Breast epithelium (tissue), 3 donors: Measurements from ENCODE around the gene FEN1.

ENCODE experiments used
- POLR2A ChIP-seq: fragments of 450-650 bp; IDR thresholded peaks from one replicate; pipeline ENCODE4 v1.6.1; 2016; ENCODE audit warnings: antibody characterized with exemption, mild to moderate bottlenecking, moderate library complexity
- POLR2AphosphoS5 ChIP-seq, 3 donors: sonication (generic); formaldehyde crosslinking; IDR thresholded peaks; one replicate each; pipeline ENCODE4 v1.6.1; 2017; ENCODE audit warnings: antibody characterized with exemption in 3 of 3
- TF ChIP-seq, protein P1 (sequence below), 3 donors: fragments of 450-650 bp; IDR thresholded peaks; one replicate each; pipeline ENCODE4 v1.5.1; 2016 to 2017; ENCODE audit warnings: antibody characterized with exemption in 3 of 3, mild to moderate bottlenecking in 3 of 3, moderate library complexity in 3 of 3

DNA sequence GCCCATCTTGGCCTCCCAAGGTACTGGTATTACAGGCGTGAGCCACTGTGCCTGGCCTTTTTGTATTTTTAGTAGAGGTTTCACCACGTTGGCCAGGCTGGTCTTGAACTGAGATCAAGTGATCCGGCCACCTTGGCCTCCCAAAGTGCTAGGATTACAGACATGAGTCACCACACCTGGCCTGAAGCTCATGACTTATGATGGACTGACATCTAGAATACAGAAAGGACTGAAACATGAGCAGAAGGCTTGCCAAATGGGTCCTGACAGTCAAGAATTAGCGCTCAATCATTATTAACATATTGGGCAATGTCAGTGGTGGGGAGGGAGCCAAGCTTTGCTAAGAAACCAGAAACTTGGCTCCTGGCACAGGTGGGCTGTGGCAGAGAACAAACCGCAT, 19.1 kb downstream of the FEN1 start:
- TF ChIP-seq POLR2A (no peak), POLR2AphosphoS5 (IDR thresholded peaks at IDR 0.05) (no peak)
- TF ChIP-seq, protein P1, sequence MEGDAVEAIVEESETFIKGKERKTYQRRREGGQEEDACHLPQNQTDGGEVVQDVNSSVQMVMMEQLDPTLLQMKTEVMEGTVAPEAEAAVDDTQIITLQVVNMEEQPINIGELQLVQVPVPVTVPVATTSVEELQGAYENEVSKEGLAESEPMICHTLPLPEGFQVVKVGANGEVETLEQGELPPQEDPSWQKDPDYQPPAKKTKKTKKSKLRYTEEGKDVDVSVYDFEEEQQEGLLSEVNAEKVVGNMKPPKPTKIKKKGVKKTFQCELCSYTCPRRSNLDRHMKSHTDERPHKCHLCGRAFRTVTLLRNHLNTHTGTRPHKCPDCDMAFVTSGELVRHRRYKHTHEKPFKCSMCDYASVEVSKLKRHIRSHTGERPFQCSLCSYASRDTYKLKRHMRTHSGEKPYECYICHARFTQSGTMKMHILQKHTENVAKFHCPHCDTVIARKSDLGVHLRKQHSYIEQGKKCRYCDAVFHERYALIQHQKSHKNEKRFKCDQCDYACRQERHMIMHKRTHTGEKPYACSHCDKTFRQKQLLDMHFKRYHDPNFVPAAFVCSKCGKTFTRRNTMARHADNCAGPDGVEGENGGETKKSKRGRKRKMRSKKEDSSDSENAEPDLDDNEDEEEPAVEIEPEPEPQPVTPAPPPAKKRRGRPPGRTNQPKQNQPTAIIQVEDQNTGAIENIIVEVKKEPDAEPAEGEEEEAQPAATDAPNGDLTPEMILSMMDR (IDR thresholded peaks at IDR 0.05), result no peak
